GM23248 (cell line): ENCODE results near the gene FAM174C.

ENCODE experiments used
- EZH2 ChIP-seq: fragments of 200-600 bp; sonication (generic); IDR thresholded peaks from 2 replicates; pipeline ENCODE4 v1.6.1; 2018; ENCODE audit warnings: antibody characterized with exemption, mild to moderate bottlenecking; ENCODE audit not compliant: insufficient read depth, poor library complexity, severe bottlenecking
- EZH2phosphoT487 ChIP-seq: fragments of 200-600 bp; sonication (generic); IDR thresholded peaks from 2 replicates; pipeline ENCODE4 v1.6.1; 2018; ENCODE audit warnings: antibody characterized with exemption, moderate library complexity, mild to moderate bottlenecking, low read depth; ENCODE audit not compliant: insufficient read depth

GRCh38 chr19:1274852-1275259 lies 474 bp upstream of the FAM174C start:
- TF ChIP-seq EZH2 (no peak), EZH2phosphoT487 (no peak)
